ENCODE results near the gene AVPR2.

Gene AVPR2

GRCh38 chrX:153932220-153932915, 27.9 kb downstream of the AVPR2 start:
- DNase-seq (ENCODE audit: low read depth) = no peak

GRCh38 chrX:153933748-153934147, 29.3 kb downstream of the AVPR2 start:
- DNase-seq (ENCODE audit: low read depth) = no peak

- DNase-seq (ENCODE audit: low read depth) = no peak
Observed at GRCh38 chrX:153934148-153934761, 29.8 kb downstream of the AVPR2 start.

- DNase-seq (ENCODE audit: low read depth) = peak; percentile 12
Observed at GRCh38 chrX:153934762-153935325, 30.4 kb downstream of the AVPR2 start, which contains the start of gene NAA10. NAA10 (minus strand) TSS chrX:153935037; CDS start chrX:153934904, 133 bp downstream.

GRCh38 chrX:153935326-153935851, 30.9 kb downstream of the AVPR2 start:
- no peak for DNase-seq (ENCODE audit: low read depth)

DNA sequence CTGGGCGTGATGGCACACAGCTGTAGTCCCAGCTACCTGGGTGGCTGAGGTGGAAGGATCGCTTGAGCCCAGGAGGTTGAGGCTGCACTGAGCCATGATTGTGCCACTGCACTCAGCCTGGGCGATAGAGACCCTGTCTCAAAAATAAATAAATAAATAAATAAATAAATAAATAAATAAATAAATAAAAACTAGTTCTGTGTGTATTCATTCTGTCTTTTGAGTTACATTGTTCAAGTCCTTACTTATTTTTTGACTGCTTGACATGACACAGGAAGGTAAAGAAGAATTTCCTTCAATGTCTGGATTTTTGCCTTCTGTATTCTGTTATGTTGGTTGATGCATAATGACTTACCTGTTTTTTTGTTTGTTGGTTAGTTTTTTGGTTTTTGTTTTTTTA, 32.6 kb downstream of the AVPR2 start:
- DNase-seq (ENCODE audit: low read depth) = no peak

DNA sequence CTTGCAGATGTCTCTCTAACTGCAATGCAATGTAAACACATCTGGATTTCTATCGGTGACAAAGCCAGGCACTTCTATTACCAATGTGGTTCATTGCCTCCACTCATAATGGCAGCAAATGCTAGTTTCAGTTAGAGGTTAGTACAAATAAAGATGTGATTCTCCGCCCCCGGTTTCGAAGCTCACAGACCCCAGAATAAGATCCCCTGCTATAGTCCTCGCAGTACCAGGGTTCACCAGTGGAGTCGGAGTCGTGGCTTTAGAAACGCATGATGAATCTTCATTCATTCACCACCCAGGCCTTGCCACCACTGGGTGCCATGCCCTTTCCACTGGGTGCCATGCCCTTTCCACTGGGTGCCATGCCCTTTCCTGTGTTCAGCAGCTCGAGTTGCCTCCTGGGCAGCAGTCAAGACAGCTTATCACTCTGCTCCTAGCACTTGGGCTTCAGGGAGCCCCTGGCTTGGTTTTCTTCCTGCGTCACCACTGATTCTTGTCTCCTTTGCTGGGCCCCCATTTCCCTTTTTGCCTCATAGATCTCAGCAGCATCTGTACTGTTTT, 33.8 kb downstream of the AVPR2 start:
- no peak for DNase-seq (ENCODE audit: low read depth)

- DNase-seq (ENCODE audit: low read depth) = no peak
Observed at GRCh38 chrX:153939573-153939972, 35.1 kb downstream of the AVPR2 start.

GRCh38 chrX:153941336-153942252, 37.1 kb downstream of the AVPR2 start:
- DNase-seq (ENCODE audit: low read depth) = no peak

DNA sequence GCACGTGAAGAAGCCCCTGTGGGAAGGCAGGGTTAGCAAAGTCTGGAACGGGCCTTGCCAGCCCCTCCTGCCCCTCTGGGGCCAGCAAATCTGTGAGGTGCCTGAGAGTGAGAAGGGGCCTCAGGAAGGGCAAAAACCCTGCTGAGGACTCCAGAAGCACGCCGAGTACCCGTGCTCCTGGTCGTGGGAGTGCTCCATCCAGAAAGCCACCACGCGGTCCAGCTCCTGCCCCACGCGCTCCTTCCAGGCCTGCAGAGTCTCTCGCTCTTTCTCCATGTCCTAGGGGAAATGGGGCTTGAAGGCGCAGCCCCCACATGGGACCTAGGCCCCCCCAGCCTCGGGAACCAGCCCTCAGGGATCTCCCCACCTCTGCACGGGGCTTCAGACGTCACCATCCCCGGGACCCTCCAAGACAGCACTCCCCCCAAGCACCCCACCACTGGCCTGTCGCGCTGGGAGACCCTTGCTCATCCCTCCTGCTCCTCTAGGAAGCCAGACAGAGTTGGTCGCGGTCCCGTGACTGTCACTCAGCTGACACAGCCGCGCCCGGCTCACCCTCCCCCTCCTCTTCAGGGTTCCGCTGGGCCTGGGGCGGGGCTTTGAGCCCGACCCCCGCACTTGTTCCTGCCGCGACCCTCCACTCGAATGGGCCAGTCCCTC, 39.8 kb downstream of the AVPR2 start, which contains the start of gene RENBP:
TSS of gene RENBP (minus strand) at position 504 of the 660 bp plus-strand sequence. CDS start at position 471, 33 bp downstream.
- DNase-seq (ENCODE audit: low read depth) = no peak

GRCh38 chrX:153944800-153945150, 40.3 kb downstream of the AVPR2 start:
- DNase-seq (ENCODE audit: low read depth) = no peak

DNA sequence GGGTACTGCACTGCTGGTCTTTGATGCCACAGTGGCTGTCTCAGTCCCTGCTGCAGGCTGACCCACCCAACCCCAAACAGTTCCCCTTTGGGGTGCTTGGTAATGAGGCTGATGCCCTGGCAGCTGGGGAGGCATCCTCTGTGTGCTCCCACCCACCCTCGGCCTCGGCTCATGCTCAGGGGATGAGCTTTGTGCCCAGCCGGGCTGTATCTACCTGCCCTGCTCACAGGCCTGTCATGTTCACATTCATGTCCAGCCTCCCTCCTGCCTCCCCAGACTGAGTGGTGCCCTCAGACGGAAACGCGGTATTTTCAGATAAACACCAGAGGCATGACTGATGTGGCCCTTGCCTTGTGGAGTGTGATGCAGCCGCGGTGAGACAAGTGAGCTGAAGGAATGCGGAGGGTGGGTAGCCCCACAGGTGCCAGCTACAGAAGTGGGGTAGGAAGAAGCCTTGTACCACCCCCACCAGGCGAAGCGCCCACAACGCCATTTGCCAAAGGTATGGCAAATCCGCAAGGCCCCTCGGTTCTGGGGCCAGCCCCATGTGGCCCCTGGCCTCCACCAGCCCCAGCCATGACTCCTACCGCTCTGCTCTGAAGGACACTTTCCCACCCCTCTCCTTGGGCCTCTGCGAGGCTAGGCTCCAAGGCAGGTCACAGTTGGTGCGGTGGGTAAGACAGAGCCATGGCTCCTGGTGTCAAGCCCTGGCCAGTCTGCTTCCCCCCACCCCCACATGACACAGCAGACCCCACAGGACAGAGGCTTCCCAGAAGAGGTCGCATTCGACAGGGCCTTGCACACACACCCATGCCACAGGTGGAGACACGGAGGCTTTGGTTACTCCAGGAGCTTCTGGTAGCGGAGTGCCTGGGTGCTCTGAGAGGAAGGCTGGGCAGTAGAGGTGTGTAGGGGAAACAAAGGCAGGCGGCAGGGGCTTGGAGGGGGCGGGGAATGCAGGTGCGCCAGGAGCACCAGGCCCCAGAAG, 41.8 kb downstream of the AVPR2 start:
- DNase-seq (ENCODE audit: low read depth) = no peak

DNA sequence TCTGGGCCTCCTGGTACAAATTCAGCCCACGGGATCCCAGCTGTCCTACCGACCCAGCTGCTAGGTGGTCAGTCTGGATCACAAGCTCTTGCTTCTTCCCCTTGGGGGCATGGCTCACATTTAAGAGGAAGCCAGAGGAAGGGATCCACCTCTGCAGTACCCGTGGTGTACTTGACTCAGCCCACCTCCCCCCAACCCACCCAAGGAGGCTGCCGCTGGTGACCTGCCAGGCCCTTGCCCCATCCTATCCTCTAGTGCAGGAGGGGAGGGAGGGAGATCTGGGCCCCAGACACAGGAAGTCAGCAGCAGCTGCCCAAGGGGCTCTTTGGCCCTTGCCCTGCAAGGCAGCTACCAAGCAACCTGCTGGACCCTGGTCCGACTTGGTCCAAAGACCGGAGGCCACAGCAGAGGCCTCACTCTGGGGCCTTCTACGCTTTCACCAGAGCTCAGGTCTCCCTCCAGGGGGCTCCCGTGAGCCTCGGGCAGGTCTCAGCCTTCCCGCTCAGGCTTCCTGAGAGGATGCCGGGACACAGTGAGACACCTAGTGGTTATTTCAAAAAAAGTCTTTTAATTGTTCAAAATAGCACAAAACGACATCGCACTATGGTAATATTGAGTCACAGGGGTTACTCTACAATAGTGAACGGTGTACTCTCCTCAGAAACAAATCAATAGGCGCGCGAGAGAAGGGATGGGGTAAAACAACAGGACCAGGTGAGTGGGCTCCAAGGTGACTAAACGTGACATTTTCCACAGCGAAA, 42.7 kb downstream of the AVPR2 start:
- peak; percentile 15 for DNase-seq (ENCODE audit: low read depth)

GRCh38 chrX:153948002-153948466, 43.6 kb downstream of the AVPR2 start:
- DNase-seq (ENCODE audit: low read depth) = no peak

DNA sequence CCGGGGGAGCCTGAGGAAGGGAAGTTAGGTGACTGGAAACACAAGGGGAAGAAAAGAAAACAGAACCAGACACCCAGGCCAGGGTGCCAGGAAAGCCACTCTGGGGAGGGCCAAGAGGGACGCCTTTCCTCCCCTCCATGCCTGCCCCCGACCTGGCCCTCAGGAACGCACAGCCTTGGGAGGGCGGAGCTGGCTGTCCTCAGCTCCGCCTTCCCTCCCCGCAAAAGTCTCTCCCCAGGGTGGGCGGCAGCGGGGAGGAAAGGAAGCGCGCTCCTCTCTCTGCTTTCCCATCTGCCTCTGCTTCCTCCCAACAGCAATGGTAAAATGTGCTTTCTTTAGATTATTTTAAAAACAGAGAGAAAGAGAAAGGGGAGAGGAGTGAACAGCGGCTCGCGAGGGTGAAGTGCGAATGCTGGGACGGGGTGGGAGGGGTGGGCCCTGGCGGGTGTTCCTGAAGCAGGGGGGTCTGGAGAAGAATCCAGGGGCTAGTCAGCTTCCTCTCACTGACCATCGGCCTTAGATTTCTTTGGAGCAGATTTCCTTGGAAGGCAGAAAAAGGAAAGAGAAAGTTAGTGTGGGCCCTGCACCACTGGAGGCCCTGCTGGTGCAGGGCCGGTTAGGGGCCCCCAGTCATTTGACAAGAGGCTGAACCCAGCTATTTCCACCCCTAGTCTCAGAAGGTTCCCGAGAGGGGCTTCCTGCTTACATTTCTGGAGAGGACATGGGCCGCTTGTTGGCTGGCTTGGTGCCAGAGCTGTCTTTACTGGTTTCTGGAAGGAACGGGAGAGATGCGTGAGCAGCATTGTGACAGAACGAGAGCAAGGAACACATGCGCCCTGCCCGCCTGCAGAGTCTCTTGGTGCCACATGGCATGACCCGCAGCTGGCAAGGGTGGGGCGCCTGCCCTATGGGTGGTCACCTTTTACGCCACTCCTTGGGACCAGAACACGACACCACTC, 44.7 kb downstream of the AVPR2 start:
- DNase-seq (ENCODE audit: low read depth) = no peak

GRCh38 chrX:153950127-153950526, 45.7 kb downstream of the AVPR2 start:
- no peak for DNase-seq (ENCODE audit: low read depth)

GRCh38 chrX:153951683-153952372, 47.4 kb downstream of the AVPR2 start:
- no peak for DNase-seq (ENCODE audit: low read depth)
